ENCODE measurements around the gene KRTAP4-6.

- TF ChIP-seq RFX5 (IDR thresholded peaks at IDR 0.05; ENCODE audit: borderline replicate concordance, low read depth, low read length) (no peak), TBP (IDR thresholded peaks at IDR 0.05; ENCODE audit: low read depth, low read length) (no peak), CTCF (IDR thresholded peaks at IDR 0.05; ENCODE audit: control extremely low read depth in 1 of 3, insufficient read depth in 1 of 3, low read depth in 1 of 3, low read length in 3 of 3) (no peak), JUN (IDR thresholded peaks at IDR 0.05; ENCODE audit: low read depth, low read length) (no peak), EZH2 (IDR thresholded peaks at IDR 0.05; ENCODE audit: low read depth, low read length, severe bottlenecking) (no peak)
Observed at GRCh38 chr17:41107941-41108450, 32.3 kb downstream of the KRTAP4-6 start.

Data from H1 (cell line).